HG03558 (cell line): ENCODE data around the gene RAB40C.

ENCODE experiments used
- ATAC-seq: cut with Tn5 transposase; IDR thresholded peaks from one replicate; pipeline ENCODE4 v1.9.1; 2021; ENCODE audit warnings: moderate number of reproducible peaks; ENCODE audit not compliant: unreplicated experiment; ENCODE audit errors: extremely low read depth

Gene RAB40C

GRCh38 chr16:660132-660458 is 70.2 kb downstream of the RAB40C start:
- ATAC-seq, result no peak

DNA sequence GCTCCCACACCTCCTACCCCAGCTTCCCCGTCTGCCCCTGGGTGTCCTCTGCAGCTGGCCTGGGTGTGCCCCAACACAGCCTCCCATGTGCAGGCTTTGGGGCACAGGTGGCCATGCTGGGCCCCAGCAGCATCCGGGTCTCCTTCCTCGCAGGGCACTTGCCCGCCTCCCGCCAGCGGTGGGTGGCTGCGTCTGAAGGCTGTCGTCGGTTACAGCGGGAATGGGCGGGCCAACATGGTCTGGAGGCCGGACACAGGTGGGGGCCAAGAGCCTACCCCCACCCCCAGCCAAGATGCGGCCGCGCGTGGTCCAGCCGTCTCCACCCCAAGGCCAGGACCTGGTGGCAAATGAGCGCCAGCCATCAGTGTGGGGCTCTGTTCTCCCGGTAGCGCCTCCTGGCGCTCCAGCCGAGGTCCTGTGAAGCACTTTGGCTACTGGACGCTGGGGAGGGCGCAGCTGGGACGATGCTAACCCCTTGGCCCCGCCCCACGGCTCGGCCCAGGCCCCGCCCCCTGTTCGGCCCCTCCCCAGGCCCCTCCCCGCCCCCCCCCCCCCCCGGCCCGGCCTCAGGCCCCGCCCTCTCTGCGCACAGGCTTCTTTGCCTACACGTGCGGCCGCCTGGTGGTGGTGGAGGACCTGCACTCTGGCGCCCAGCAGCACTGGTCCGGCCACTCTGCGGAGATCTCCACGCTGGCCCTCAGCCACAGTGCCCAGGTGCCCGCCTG is 70.8 kb downstream of the RAB40C start:
- no peak for ATAC-seq

DNA sequence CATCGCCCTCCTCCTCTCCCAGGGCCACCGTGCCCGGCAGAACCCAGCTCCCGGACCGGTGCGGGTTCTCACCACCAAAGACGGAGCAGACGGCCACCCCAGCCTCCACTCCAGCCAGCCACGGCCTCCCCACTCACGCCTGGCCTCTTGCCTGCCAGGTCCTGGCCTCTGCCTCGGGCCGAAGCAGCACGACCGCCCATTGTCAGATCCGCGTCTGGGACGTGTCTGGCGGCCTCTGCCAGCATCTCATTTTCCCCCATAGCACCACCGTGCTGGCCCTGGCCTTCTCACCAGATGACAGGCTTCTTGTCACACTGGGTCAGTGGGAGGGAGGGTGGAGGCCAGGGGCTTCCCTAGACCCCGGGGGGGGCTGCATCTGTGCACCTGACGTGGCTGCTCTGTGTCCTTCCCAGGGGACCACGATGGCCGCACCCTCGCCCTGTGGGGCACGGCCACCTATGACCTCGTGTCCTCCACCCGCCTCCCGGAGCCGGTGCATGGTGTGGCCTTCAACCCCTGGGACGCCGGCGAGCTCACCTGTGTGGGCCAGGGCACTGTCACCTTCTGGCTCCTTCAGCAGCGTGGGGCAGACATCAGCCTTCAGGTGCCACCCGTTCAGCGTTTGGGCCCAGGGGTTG is 71.4 kb downstream of the RAB40C start:
- ATAC-seq, result no peak

GRCh38 chr16:662095-662494 is 72.2 kb downstream of the RAB40C start:
- no peak for ATAC-seq

DNA sequence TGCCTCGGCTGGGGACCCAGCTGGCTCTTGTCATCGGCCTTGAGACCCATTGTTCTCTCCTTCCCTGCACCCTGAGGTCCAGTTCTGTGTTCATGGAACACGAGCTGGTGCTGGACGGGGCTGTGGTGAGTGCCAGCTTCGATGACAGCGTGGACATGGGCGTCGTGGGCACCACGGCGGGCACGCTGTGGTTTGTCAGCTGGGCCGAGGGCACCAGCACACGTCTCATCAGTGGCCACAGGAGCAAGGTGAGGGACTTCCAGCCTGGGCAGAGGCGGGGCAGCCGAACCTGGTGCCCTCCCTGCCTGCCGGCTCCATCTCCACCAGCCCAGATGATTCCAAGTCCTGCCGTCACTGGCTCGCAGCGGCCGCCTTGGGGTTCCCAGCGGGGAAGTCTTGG is 72.7 kb downstream of the RAB40C start:
- no peak for ATAC-seq

DNA sequence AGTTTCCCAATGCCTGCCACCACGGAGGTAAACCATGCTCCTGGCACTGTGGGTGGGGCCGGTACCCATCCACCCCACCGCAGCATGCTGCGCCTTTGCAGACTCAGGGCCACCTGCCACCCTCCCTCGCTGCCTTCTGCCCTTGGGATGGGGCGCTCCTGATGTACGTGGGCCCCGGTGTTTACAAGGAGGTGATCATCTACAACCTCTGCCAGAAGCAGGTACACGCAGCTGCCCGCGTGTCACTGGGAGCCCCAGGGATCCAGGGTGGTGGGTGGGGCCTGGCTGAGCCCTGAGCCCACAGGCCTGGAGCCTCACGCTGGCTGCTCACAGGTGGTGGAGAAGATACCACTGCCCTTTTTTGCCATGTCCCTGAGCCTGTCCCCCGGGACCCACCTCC is 76.7 kb downstream of the RAB40C start:
- ATAC-seq, result no peak

- no peak for ATAC-seq
These were observed 77.4 kb downstream of the RAB40C start for GRCh38 chr16:667113-667779.

DNA sequence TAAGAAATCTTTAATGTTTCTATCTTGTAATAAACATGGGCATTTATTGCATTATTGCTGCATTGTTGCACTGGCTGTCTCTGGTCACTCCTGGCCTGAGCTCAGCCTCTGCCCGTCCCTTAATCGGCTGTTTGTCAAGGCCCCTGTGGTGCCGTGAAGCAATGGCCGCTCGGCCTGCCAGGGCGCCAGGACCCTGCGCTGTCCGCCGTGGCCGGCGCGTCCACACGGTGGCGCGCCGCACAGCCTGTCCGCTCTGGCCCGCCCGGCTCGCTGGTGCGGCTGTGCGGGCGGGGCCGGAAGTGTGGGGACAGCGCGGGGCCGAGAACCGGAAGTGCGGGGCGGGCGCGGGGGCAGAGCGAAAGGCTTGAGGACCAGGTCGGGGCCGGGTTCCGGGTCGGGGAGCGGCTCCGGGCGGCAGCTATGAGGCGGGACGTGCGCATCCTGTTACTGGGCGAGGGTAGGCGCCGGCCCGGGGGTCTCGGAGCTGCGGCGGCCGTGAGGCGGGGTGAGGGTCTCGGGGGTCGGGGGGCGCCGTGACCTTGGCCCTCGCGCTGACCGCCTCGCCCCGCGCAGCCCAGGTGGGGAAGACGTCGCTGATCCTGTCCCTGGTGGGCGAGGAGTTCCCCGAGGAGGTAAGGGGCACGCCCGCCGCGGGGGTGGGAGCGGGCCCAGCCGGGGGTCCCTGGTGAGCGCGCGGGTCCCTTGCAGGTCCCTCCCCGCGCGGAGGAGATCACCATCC is 78.1 kb downstream of the RAB40C start, which contains the start of gene RHOT2:
Gene RHOT2 (plus strand): TSS at position 353 of the 739 bp plus-strand sequence. CDS start 68 bp downstream, at position 421.
- ATAC-seq, result peak; percentile 57

DNA sequence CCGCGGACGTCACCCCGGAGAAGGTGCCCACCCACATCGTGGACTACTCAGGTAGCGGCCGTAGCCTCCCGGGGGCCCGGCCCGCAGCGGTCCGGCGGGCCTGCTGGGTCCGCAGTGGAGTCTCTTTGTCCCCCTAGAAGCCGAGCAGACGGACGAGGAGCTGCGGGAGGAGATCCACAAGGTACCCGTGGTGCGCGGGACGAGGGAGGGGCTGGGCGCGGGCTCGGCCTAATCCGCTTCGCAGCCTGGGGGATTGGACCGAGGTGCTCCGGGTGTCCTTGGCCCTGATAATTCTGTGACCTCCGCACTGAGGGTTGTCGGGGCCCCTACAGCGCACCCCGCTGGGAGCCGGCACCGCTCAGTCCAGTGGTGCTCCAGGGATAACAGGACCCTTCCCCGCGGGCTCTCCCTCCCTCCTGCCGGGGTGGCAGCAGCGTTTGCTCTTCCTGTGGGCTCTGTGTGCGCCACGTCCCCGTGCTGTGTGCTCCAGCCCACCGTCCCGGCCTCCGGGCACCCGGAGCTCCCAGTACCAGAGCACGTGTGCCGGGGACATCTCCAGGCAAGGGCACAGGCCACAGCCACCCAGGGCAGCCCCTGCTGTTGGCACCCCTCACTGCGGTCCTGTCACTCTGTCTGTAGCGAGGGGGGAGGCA is 78.8 kb downstream of the RAB40C start:
- ATAC-seq, result no peak

- ATAC-seq, result no peak
These were observed 79.8 kb downstream of the RAB40C start for GRCh38 chr16:669666-670065.

DNA sequence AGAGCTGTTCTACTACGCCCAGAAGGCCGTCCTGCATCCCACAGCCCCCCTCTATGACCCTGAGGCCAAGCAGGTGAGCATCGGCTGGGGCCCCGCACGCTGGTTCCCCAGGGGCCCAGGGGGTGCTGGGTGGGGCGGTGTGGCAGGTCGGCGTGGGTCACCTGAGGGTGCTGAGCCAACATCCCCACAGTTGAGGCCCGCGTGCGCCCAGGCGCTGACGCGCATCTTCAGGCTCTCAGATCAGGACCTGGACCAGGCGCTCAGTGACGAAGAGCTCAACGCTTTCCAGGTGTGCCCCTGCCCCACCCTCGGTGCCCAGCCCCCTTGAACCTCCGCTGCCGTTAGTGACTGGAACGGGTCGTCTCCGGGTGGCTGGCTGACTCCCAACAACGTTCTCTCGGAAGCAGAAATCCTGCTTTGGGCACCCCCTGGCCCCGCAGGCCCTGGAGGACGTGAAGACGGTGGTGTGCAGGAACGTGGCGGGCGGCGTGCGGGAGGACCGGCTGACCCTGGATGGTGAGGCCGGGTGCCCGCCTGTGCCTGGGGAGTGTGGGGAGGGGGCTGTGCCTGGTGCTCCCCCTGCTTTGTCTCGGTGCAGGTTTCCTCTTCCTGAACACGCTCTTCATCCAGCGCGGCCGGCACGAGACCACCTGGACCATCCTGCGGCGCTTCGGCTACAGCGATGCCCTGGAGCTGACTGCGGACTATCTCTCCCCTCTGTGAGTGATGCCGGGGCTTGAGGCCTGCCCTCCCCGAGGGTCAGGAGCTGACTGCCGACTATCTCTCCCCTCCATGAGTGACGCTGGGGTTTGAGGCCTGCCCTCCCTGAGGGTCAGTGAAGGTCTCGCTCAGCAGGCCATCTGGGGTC is 80.9 kb downstream of the RAB40C start:
- no peak for ATAC-seq

DNA sequence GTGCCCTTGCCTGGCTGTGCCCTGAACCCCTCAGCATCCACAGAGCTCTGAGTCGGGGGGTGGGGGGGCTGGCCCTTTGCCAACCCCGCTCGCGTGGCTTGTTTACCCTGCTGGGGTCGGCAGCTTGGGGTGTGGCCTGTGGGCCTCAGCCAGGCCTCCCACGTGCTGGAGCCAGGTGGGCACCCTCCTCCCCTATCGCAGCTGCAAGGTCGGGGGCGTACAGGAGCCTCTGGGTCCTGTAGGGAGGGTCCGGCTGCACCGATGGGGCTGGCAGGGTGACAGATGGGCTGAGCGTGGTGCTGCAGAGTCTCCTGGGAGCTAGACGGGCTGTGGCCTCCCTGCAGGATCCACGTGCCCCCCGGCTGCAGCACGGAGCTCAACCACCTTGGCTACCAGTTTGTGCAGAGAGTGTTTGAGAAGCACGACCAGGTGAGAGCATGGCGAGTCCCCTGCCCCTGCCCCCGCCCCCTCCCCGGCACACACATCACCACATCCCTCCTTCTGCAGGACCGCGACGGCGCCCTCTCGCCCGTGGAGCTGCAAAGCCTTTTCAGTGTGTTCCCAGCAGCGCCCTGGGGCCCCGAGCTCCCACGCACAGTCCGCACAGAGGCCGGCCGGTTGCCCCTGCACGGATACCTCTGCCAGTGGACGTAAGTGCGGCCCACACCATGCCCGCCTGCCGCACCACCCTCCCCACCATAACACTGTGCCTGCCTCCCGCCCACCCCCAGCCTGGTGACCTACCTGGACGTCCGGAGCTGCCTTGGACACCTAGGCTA is 81.7 kb downstream of the RAB40C start:
- no peak for ATAC-seq

DNA sequence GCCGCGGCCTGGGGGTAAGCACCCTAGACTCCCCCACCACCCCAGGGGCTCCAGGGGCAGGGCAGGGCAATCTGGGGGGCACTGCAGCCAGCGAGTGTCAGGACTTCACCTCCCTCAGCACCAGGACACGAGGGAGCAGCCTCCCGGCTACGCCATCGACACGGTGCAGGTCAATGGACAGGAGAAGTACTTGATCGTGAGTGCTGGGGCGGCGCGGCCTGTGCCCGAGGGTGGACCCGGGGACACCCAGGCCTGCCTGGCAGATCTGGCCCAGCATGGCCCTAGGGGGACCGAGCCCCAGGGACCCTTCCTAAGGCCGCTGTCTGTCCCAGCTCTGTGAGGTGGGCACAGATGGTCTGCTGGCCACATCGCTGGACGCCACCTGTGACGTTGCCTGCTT is 82.5 kb downstream of the RAB40C start:
- no peak for ATAC-seq

GRCh38 chr16:672851-673250 is 83.0 kb downstream of the RAB40C start:
- ATAC-seq, result no peak

- no peak for ATAC-seq
These were observed 83.6 kb downstream of the RAB40C start for GRCh38 chr16:673399-673991.

DNA sequence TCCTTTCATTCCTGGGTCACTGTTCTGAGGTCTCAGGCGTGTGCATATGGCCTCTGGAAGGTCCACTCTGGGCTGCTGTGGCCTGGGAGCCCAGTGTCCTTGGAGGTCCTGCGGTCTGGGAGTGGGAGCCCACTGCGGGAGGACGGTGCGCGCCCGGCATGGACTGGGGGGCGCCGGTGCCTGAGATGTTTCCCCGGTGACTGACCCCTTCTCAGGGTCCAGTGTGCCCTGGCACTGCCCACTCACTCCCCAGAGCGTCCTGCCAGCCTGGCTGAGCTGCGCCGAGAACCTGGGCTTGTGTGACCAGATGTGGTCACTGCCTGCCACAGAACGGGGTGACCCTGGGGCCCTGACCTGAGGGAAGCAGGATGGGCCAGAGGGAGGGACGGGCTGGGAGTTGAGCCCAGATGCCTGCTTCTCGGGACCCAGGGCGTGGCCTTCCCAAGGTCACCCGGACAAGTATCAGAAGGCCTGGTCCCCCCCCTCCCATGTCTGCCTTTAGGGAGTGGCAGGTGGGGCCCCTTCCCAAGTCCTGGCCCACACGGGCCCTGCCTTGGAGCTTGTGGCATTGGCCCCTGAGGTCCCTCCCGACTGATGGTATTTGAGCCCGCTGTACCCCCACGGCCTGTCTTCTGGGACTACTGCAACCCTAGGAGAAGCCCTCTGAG is 84.5 kb downstream of the RAB40C start:
- no peak for ATAC-seq

DNA sequence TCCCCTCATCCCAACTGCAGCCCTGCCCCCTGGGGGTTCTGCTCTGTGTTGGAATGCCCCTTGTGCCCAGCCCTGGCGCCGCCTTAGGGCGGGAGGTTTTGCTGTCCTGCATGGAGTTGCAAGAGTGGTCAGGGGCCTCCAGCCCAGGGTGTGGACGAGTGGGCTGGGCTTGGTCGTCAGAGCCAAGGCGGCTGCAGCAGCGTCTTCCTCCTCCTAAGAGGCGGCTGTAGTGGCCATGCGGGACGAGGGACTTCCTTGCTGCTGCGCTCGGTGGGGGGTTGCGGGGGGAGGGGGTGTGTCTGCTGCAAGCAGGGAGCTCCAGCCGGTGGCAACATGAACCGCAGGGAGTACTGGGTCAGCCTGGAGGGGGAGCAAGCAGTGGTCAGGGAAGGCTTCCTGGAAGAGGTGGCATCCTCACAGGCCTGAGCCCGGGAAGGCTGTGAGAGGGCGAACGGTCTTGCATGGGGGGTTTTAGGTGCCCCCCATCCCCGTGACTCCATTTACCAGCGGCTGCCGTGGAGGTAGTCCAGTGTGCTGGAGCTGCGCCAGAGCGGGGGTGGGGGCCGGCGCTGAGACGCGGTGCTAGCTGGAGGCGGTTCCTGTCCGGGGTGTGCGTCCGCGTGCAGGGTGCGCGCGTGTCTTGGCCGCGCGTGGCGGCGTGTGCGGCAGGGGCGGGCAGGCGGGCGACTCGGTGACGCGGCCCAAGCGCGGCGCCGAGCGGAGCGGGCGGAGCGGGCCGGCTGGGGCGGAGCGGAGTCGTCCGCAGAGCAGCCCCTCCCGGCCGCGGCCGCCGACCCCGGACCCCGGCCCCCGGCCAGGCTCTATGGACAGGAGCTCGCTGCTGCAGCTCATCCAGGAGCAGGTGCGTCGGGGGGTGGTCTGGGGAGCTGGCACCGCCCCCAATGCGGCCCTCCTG is 85.4 kb downstream of the RAB40C start, which contains the start of gene RHBDL1:
Gene RHBDL1 (plus strand): TSS at position 704 of the 916 bp plus-strand sequence. CDS start 120 bp downstream, at position 824.
- ATAC-seq, result no peak
